Cerebellar nuclear complex (tissue), 1 donor: ENCODE data around the gene DOK1.

Source experiments
- DNase-seq, 2 experiments: peaks; one replicate each; lab custom pipeline; 2025; lab: John Stamatoyannopoulos, UW

DOK1 gene

GRCh38 chr2:74567881-74568280 lies 13.4 kb downstream of the DOK1 start:
- DNase-seq = no peak

GRCh38 chr2:74569686-74570085 lies 15.2 kb downstream of the DOK1 start:
- no peak for DNase-seq

- no peak for DNase-seq
Observed at GRCh38 chr2:74571058-74571457, 16.5 kb downstream of the DOK1 start.

DNA sequence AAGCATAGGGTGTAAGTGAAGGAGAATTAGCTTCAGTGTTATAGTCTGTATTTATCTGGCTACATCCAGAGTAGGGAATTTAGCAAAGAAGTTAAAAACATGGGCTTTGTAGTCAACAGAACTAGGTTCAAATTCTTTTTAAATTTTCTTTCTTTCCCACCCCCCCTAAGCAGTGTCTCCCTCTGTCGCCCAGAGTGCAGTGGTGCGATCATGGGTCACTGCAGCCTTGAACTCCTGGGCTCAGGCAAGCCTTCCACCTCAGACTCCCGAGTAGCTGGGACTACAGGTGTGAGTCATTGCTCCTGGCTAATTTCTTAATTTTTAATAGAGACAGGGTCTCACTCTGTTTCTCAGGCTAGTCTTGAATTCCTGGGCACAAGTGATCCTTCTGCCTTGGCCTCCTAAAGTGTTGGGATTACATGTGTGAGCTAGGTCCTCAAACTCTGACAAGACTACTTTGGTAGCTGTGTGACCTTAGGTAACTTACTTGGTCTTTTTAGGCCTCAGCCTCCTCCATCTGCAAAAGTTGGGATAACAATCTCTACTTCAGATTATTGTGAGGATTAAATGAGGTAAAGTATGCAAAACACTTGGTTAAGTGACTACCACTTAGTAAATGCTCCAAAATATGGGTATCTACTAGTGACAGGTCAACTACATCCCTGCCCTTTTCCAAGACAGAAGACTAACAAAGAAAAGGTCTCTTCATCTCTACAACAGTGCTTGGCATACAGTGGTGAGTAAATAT lies 17.8 kb downstream of the DOK1 start:
- DNase-seq = no peak

- no peak for DNase-seq
Observed at GRCh38 chr2:74573747-74574562, 19.4 kb downstream of the DOK1 start.

DNA sequence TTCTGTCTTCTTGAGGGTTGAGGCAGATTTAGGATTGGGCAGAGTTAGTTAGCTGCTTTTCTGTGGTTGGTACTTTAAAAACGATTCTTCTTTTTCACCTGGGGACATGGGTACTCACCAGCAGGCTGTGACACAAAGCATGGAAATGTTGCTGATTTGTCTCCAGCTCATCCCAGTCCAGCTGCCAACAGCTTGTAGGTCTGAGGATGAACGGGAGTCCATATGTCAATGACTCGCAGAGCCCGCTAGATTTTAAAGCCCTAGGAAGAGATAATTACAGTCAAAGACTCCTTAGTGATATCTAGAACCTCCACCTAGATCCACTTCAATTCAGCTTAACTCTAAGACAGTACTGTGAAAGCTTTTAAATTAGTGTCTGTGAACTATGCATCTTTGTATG lies 20.8 kb downstream of the DOK1 start:
- no peak for DNase-seq

- no peak for DNase-seq
Observed at GRCh38 chr2:74576211-74576862, 21.8 kb downstream of the DOK1 start.

DNA sequence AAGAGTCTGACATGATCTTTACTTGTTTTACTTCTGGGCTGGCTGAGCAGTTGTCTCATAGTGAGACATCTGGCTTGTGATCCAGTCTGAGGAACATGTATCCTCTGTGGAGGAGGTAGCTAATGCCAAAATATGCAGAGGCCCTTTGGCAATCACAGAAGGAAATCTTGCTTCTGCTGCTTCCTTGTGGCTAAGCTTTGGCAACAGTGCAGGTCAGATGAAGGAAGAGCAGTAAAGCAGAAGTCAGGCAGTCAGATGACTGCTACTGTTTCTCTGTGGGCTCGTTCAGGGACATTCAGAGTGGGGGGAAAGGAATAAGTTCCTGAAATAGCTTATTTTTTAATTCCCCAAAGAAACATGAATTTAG lies 22.3 kb downstream of the DOK1 start:
- no peak for DNase-seq

- DNase-seq = no peak
Observed at GRCh38 chr2:74577448-74577847, 22.9 kb downstream of the DOK1 start.

GRCh38 chr2:74578408-74578807 lies 23.9 kb downstream of the DOK1 start:
- DNase-seq = no peak

GRCh38 chr2:74581463-74581862 lies 26.9 kb downstream of the DOK1 start:
- no peak for DNase-seq

DNA sequence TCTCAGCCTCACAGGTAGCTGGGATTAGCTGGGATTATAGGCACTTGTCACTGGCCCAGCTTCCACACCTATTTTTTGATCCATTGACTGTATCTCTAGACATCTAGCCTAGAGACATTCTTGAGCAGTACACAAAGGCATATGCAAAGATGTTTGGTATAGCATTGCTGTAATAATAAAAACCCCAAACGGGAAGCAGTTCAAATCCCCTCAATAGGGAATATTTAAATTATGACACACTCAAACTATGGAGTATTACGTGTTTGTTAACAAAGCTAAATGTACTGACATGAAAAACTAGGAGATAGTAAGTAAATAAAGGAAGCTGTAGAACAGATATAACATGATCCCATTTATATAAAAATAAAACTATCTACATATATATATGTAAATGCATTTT lies 27.7 kb downstream of the DOK1 start:
- no peak for DNase-seq

- DNase-seq = no peak
Observed at GRCh38 chr2:74583504-74583903, 29.0 kb downstream of the DOK1 start.

DNA sequence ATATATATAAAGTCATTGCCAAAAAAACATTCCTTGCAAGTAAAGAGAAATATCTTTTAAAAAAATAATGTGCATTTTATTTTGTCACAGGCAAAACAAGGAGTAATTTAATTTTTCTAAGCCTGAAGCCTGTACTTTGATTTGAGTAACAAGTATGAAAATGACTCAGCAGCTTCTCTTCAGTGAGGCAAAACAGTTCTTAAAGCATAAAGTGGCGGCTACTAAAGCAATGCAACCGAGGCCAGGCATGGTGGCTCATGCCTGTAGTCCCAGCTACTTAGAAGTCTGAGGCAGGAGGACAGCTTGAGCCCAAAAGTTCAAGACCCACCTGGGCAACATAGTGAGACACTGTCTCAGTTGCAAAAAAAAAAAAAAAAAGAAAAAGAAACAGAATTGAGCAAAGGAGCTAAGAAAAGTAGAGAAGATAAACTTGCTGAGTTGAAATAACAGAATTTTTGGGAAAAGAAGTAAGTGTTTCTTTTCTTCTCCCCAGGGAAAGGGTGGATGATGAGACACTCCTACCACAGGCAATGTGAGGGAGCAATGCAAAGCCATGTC lies 29.6 kb downstream of the DOK1 start:
- DNase-seq = no peak

GRCh38 chr2:74585406-74586185 lies 31.1 kb downstream of the DOK1 start:
- DNase-seq = no peak

DNA sequence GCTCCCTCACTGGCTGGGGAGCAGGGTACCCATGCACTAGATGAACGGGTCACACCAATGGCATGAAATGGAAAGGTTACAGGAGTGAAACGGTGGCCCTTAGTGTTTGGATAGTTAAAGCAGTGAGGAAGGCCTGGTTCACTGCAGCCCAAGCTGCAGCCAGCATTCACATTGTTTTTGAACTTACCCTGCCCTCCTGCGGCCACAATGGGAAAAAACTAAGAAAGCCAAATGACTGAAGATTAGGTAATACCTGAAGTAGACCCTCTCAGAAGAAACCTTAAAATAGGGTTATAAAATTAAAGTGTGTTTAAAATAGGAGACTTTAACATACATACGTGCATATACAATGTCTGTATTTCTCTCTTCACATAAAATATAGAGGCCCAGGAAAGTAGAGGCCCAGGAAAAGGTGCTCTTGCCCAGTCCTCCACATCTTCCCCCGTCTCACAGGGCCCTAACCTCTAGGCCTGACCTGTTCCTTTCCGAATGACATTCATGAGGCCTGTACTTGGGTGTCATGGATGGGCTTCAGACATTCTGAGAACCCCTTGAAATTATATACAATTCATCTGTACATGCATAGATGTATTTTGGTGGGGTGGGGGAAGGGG lies 33.3 kb downstream of the DOK1 start:
- DNase-seq = peak in 1 of 2 experiments; percentile 2

GRCh38 chr2:74588664-74589063 lies 34.1 kb downstream of the DOK1 start:
- no peak for DNase-seq

DNA sequence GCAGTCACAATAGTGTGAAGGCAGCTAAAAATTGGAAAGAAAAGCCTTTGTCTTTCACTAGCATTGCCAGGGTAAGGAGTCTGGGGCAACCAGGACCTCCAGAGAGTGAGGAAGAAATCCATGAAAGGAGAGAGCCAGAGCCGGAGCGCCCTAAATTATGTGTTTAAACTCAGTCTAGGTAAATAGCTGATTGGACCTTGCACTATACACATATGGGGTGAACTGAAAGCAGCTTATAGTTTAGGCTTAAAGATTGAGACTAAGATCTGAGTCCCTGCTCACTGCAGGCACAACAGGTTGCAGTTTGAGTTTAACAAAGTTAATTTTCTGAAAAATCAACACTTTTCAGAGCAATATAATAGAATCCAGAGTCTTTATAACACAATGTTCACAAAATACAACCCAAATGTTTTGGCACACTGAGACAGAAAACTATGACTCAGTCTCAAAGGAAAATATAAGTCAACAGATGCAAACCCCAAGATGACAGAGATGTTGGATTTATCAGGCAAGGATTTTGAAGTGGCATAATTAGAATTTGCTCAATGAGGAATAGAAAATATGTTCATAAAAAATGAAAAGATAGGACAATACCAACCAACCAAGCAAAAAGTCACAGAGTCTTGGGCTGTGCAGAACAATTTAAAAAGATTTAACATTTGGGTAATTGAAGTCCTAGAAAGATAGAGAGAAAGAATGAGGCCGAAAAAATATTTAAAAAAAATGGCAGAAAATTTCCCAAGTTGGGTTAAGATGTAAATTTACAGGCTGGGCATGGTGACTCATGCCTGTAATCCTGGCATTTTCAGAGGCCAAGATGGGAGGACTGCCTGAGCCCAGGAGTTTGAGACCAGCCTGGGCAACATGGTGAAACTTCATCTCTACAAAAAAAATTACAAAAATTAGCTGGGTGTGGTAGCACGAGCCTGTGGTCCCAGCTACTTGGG lies 39.6 kb downstream of the DOK1 start:
- DNase-seq = no peak

DNA sequence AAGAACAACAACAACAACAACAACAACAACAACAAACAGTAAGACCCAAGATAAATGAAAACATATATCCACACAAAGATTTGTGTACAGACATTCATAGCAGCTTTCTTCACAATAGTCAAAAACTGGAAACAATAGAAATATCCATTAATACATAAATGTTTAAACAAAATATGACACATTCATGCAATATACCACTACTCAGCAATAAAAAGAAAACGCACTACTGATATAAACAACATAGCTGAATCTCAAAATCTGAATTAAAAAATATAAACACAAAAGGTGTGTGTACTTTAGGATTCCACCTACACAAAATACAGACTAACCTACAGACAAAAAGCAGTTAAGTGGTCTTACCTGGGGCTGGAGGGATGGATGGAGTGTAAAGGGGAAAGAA lies 42.1 kb downstream of the DOK1 start:
- DNase-seq = no peak

GRCh38 chr2:74597410-74597809 lies 42.9 kb downstream of the DOK1 start:
- no peak for DNase-seq
